ENCODE measurements around the gene CHI3L1.

Gene CHI3L1

DNA sequence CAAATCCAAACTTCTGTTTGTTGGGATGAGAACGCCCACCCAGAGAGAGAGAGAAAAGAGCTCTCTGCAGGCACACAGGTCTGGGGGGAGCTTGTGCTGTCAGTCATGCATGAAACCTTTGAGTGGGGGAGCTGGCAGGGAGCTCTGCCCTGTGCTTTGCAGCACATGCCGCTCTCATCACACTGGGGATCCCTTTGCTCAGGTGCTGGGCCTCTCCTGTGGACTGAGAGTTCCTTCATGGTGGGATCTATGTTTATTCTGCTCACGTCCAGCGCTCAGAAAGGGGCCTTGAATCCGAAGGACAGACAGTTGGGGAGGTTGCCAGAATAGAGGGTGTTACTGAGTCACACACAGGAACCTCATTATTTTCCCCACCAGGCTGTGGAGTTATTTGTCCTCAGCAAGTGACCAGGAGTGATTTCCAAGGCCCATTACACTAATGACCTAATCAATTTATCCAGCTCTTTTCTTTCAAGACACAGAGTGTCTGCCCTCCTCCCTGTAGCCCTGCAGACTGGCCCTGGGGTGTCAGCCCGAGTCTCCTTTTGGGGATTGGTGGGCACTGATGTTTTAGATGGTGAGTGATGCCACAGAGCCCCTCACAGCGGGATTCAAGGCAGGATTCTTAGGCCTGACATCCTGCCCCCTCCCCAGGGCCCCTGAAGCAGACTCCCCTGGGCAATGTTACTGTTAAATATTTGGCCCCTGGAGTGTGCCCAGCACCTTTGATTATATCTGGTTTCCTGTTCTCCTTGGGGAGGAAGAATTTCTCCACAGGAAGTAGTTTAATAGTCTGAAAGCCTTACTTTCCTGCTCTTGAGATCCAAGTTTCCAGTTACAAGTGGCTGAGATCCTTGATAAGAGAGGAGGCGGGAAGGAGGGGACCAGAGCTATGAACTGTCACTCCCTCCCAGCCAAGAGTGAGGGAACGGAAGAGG, 33.2 kb downstream of the CHI3L1 start:
- in situ Hi-C loops (cut with MboI; ENCODE audit: low sequenced_read_pairs) = no loop called here

DNA sequence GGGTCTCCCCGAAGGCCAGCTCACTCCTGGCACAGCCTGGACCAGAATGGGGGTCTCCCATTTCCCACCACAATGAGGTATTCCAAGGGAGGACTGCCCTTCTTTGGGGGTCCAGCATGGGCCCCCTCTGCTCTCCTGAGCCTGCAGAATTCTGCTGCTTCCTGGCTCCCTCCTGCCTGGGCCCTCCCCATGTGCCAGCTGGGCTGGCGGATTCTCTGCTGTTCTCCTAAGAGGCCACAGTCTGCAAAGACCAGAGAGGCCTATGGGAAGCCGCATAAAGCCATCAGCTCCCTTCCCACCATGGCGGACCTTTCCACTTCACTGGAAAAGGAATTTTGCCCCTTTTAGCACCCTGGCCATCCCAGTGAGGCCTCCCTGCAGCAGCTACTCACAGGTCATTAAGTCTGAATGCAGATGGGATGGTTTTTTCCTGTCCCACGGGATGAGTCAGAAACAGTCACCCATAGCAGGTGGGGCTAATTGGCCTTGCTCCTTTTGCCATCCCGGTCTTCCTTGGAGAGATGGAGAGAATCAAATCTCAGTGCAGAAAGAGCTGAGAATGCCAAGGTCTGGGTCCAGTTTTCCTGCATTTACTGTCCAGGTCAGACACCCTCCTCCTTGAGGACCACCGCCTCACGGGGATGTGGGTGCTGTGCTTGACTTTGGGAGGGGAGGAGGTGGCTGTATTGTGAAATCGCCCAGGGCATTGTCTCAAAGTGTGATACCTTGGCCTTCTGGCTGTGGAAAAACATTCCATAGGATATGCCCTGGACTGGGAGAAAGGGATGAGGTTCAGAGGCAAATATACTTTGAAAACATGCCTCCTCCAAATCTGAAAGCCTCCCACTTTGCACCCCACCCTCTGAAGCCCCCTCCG, 34.1 kb downstream of the CHI3L1 start:
- in situ Hi-C loops (cut with MboI; ENCODE audit: low sequenced_read_pairs) = no loop called here

DNA sequence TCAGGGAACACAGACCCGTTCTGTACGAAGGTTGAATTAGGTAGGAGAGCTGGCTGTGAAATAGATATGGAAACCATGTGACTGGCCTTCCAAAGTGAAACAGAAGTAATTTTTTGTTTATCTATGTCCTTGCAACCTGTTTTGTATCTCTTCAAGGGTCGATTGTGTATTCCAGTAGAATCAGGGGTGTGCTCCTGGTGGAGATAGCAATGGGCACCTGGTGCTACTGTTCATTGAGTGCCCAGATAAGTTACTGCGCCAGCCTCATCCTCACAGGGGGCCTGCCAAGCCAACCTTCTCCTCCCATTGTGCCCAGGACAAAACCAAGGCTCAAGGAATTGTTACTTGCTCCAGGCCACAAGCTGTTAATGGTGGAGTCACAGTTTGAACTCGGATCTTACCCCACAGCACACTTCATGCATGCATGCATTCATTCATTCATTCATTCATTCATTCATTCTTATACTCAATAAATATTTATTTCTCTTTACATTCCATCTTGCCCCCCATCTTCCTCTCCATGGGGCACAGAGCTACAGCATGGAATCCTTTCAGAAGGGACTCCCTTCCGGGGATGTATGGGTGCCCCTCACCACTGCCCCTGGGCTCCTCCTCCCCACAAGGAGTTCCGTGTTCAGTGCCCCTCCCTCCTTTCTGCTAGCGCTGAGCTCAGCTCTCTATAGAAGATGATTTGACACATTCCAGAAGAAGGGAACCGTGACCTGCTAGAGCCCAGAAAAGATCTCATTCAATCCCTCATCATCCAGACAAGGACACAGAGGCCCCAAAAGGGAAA, 34.9 kb downstream of the CHI3L1 start:
- in situ Hi-C loops (cut with MboI; ENCODE audit: low sequenced_read_pairs) = no loop called here

DNA sequence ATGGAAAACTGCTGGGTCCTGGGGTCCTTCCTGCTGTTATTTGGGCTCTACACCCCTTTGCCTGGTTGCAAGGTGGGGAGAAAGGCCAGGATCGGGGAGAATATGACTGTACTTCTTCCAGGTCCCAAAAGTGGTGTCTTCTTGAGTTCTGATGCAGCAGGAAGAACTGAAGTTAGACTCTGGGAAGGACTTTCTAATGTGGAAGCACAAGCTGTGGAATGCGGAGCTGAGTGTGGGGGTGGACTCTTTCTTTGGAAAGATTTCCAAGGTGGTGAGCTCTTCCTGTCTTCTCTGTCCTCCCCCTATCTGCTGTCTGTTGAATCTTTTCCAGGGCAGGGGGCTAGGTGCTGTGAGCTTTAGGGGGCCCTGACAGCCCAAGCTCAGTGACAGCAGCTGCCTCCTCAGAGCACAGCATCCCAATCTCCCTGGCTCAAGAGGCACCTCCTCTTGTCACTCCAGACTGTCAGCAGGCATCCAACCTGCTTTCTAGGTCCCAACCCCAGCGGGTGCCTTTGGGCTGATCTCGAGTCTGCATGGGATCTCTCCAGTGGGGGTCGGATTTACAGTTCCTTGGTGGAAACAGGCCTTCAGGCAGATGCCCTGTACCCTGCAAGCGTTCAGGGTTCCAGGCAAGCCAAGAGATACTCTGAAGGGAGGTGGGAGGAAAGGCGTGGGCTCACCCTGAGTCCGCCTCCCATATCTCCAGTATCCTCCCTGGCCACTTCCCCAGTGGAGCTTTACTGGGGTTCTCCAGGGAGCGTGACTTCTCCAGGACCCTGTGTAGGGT, 35.8 kb downstream of the CHI3L1 start:
- in situ Hi-C loops (cut with MboI; ENCODE audit: low sequenced_read_pairs) = no loop called here

DNA sequence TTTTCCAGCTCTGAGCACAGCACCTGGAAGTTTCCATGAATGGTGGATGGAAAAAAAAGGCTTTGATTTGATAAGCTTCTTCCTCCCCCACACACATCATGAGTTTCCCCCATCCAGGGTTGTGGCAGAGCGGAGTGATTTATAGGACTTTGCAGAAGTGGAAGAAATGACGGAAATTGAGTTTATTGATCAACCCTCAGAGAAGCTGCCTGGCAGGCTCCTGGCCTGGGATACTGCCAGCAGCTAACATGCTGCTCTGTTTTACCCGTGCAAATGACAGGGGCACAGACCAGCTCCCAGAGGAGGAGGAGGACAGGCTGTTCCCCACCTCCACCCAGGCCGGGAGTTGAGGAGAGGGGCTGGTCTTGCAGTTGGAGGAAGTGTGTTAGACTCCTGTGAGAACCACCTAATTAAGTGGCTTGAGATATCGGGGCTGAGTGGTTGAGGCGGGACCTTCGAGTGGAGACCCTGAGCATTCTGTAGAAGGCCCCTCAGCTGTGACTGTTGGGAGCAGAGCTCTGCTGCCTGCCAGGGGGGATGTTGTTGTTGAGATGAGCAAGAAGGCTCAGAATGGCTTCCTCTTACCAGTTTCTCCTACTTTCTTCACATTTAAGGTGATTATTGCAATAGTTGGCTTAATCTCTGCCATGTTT, 37.2 kb downstream of the CHI3L1 start:
- in situ Hi-C loops (cut with MboI; ENCODE audit: low sequenced_read_pairs) = no loop called here

- in situ Hi-C loops (cut with MboI; ENCODE audit: low sequenced_read_pairs) = no loop called here
Measured at GRCh38 chr1:203148579-203148978, 37.9 kb downstream of the CHI3L1 start.

- in situ Hi-C loops (cut with MboI; ENCODE audit: low sequenced_read_pairs) = no loop called here
Measured at GRCh38 chr1:203148127-203148526, 38.4 kb downstream of the CHI3L1 start.

DNA sequence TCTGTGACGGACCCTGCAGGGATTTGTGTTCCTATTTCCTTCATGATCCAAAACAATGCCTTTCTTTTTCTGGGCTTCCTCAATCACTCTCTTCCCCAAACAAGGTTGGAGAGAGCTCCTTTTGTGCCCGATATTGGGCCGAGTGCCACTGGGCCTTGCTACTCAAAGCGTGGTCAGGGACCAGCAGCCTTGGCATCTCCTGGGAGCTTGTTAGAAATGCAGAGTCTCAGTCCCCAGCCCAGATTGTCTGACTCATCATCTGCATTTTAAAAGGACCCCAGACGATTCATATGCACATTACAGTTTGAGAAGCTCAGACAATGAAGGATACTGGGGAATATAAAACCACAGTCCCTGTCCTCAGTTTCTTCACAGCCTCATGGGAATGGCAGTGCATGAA, 39.1 kb downstream of the CHI3L1 start:
- in situ Hi-C loops (cut with MboI; ENCODE audit: low sequenced_read_pairs) = no loop called here

DNA sequence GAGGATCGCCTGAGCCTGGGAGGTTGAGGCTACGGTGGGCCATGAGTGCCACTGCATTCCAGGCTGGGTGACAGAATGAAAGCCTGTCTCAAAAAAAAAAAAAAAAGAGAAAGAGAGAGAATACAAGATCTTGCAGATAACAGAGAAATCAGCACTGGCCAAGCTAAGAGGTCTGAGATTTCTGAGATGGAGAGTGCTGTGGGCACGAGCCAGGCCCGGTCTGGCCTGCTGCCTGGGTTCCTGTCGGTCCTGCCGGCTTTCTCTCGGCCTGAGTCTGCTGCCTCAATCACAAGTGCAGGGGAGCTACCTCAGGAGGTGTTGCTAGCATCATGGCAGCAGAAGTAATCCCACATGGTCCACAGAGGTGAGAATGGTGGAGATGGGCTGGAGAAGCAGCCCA, 40.0 kb downstream of the CHI3L1 start:
- in situ Hi-C loops (cut with MboI; ENCODE audit: low sequenced_read_pairs) = no loop called here

DNA sequence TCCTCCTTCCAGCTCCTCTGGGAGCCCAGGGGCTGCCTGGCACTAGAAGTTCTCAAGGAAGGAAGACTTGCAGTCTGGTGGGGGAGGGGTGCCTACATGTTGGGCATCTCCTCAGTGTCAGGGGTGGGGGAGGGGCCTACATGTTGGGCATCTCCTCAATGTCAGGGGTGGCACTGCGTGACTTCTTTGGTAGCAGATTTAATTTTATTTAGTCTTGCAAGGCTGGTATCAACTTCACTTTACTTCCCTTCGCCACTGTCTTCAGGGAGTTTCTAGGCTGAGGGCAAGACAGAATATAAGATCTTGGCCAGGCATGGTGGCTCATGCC, 40.5 kb downstream of the CHI3L1 start:
- in situ Hi-C loops (cut with MboI; ENCODE audit: low sequenced_read_pairs) = no loop called here

DNA sequence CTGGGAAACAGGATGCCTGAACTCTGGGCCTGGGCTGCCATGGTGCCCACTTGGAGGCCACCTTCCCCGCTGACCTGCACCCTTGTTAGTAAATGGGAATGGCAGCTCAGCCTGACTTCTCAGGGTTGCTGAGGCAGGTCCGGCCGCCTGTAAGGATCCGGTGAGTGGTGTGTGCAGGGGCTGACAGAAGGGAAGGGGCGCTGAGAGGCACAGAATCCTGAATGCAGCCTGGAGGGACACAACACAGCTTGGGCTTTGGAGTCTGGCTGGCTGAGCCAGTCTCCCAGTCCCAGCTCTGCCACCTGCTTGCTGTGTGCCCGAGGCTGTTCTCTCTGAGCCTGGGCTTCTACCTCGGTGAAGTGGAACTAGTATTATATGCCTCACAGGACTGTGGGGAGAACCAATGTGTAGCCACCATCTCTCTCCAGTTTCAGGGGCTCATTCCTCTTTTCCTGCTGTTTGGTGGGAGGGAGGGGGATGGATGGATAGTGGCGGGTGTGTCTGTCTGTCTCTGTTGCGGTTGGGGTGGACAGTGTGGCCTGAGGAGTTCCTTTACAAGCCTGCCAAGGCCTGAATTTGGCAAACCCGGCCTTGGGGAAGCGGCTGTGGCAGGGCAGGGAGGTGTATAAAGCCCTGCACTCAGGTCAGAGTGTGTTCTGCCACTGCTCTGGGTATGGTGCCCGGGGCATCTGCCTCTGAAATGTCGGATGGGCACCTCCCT, 41.0 kb downstream of the CHI3L1 start:
- in situ Hi-C loops (cut with MboI; ENCODE audit: low sequenced_read_pairs) = no loop called here

DNA sequence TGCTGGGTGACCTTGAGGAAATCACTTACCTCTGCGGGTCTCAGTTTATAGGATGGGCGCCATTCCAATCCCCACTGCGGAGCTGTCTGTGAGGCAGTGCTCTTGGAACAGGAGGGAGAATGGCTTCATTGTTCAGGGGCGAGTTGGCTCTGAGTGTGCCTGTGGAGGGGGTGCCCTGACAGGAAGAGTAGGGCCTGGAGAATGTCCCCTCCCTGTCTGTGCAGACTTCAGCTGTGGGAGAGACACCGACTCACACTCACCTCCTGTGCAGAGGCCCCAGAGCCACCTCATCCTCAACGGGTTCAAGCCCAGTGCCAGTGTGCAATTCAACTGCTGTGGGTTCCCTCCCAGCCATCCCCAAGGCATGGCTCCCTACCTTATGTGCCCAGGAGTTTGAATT, 41.8 kb downstream of the CHI3L1 start:
- in situ Hi-C loops (cut with MboI; ENCODE audit: low sequenced_read_pairs) = no loop called here

- in situ Hi-C loops (cut with MboI; ENCODE audit: low sequenced_read_pairs) = no loop called here
Measured at GRCh38 chr1:203143641-203144040, 42.9 kb downstream of the CHI3L1 start.

DNA sequence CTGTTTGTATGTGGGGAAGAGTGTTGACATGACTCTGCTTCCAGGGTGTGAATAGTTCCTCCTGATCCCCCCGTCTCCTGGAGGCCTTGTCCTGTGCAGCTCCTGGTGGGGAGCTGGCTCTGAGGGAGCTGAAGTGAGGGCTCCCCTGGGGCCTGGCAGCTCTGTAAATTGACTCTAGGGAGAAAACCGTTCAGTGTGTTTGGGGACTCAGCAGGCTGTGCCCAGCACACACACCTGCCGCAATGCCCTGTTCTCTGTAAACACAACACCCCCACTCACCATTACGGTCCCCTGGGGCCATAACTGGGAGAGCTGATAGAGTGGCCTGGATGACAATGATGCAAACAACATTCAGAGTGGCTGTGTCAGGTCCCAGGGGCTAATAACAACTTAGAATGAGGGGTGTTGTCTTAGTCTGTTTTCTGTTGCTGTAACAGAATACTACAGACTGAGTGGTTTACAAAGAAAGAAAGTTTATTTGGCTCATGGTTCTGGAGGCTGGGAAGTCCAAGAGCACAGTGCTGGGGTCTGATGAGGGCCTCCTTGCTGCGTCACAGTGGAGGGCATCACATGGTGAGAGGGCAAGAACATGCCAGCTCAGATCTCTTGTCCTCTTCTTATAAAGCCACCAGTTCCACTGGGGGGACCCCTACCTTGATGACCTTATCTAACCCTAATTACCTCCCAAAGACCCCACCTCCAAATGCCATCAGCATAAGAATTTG, 43.7 kb downstream of the CHI3L1 start:
- in situ Hi-C loops (cut with MboI; ENCODE audit: low sequenced_read_pairs) = no loop called here

GRCh38 chr1:203142124-203142523, 44.4 kb downstream of the CHI3L1 start:
- in situ Hi-C loops (cut with MboI; ENCODE audit: low sequenced_read_pairs) = no loop called here

DNA sequence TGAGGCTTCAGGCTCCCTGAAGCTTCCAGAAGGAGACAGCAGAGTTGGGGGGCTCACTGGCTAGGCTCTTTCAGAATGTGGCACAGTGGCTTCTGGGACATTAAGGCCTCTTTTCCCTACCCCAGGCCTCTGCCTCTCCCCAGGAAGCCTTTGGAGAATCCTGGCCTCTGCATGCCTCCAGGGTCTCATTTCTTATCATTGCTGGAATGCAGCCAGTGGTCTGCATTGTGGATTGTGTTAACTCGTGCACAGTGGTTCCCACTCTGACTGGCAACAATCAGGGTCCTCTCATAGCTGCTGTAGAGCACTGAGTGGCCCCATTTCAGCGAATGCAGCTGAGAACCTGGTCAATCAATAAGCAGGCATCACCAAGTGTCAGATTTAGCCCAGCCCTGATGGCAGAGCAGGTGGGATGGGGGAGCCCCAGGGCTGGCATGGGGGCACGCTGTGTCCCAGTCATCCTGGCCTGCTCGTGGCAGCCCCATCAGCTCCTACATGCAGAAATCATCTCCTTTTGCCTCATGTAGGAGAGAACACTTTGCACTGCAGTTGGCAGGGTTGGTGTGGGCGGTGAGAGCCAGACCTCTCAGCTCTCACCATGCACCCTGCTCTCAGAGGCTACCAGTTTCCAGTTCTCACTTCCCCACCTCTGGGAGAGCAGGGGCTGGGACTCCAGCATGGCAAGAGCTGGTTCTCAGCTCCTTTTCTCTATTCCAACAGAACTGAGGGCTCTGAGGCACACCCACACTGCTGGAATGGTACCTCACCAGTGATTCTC, 45.6 kb downstream of the CHI3L1 start:
- in situ Hi-C loops (cut with MboI; ENCODE audit: low sequenced_read_pairs) = no loop called here

DNA sequence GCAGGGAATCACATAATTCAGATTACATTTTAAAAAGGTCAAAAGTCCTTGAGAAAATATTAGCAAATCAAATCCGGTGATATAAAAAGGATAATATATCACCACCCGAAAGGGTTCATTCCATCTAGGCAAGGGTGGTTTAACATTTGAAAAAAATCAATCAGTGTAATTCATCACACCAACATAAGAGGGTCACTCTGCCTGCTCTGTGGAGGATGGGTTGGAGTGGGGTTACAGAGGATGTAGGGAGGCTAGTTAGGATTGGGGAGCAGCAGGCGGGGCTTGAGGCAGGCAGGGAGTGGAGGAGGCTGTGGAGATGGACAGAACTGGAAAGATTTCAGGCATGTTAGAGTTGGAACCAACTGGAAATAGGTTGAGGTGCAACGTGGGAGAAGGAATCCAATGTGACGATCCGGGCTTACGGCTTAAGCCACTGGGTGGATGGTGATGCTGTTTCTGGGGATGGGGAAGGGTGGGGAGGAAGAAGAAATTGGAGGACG, 46.5 kb downstream of the CHI3L1 start:
- in situ Hi-C loops (cut with MboI; ENCODE audit: low sequenced_read_pairs) = no loop called here

GRCh38 chr1:203138066-203138465, 48.4 kb downstream of the CHI3L1 start:
- in situ Hi-C loops (cut with MboI; ENCODE audit: low sequenced_read_pairs) = no loop called here
